NB4 (cell line): Measurements from ENCODE around the gene CAMK2G.

Experiments
- DNase-seq: peaks from one replicate; pipeline ENCODE4 v3.0.0; 2010; ENCODE audit warnings: low read depth
- H3K4me3 ChIP-seq: one replicate; pipeline ENCODE4 v1.5.1; 2011; ENCODE audit warnings: mild to moderate bottlenecking, low read depth, low read length, moderate library complexity
- MAX ChIP-seq: IDR thresholded peaks from 2 replicates; pipeline ENCODE4 v1.6.1; 2011; ENCODE audit warnings: low read depth, low read length
- MYC ChIP-seq: IDR thresholded peaks from 2 replicates; pipeline ENCODE4 v1.6.1; 2011; ENCODE audit warnings: low read depth, low read length
- POLR2A ChIP-seq: IDR thresholded peaks from 2 replicates; pipeline ENCODE4 v1.6.1; 2011; ENCODE audit warnings: mild to moderate bottlenecking; ENCODE audit not compliant: insufficient read length; ENCODE audit errors: extremely low read depth
- TF ChIP-seq, protein P1 (sequence below): IDR thresholded peaks from one replicate; pipeline ENCODE4 v1.5.1; 2012; ENCODE audit warnings: low read depth, low read length

CAMK2G gene

GRCh38 chr10:73865107-73865458 lies 9.3 kb downstream of the CAMK2G start:
- no peak for DNase-seq
- TF ChIP-seq MYC = no peak
- TF ChIP-seq, protein P1, sequence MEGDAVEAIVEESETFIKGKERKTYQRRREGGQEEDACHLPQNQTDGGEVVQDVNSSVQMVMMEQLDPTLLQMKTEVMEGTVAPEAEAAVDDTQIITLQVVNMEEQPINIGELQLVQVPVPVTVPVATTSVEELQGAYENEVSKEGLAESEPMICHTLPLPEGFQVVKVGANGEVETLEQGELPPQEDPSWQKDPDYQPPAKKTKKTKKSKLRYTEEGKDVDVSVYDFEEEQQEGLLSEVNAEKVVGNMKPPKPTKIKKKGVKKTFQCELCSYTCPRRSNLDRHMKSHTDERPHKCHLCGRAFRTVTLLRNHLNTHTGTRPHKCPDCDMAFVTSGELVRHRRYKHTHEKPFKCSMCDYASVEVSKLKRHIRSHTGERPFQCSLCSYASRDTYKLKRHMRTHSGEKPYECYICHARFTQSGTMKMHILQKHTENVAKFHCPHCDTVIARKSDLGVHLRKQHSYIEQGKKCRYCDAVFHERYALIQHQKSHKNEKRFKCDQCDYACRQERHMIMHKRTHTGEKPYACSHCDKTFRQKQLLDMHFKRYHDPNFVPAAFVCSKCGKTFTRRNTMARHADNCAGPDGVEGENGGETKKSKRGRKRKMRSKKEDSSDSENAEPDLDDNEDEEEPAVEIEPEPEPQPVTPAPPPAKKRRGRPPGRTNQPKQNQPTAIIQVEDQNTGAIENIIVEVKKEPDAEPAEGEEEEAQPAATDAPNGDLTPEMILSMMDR = no peak
- TF ChIP-seq POLR2A = no peak
- no peak for TF ChIP-seq MAX
- H3K4me3 ChIP-seq = no peak overlapping the region

DNA sequence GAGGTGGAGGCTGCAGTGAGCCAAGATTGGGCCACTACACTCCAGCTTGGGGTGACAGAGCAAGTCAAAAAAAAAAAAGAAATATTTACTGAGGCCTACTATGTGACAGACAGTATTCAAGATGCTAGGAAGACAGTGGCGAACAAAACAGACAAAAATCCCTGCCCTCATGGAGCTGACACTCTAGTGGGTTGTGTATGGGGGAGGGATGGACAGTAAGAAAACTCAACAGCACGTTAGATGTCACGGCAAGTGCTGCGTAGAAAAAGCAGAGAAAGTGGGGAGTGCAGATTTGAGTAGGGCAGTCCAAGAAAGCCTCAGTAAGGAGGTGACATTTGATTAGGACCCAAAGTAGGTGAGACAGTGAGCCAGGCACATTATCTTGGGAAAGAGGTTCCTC lies 10.1 kb downstream of the CAMK2G start:
- no peak for TF ChIP-seq MYC
- TF ChIP-seq, protein P1 = no peak
- TF ChIP-seq POLR2A = no peak
- no peak for TF ChIP-seq MAX
- H3K4me3 ChIP-seq = no peak overlapping the region
- no peak for DNase-seq

GRCh38 chr10:73863039-73863817 lies 11.1 kb downstream of the CAMK2G start:
- DNase-seq = no peak
- TF ChIP-seq POLR2A (no peak), MYC (no peak), MAX (no peak)
- TF ChIP-seq, protein P1 = no peak
- H3K4me3 ChIP-seq = no peak overlapping the region

DNA sequence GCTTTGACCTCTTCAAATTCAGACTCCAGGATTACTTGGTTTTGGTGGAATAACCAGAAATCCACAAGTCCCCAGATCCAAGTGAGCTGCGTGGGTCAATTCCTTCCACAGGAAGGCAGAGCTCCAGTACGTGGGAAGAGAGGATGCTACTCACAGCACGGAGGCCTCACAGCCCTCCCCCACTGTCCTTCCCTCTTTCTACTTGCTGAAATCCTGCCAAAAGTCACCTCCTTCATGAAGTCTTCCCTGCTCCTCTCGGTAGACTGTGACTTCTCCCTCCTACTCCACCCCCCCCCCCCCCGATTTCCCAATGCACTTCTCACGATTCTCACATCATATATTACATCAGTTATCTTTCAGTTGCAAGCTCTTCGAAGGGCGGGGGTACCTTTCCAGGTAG lies 12.3 kb downstream of the CAMK2G start:
- H3K4me3 ChIP-seq = no peak overlapping the region
- TF ChIP-seq POLR2A (no peak), MYC (no peak), MAX (no peak)
- TF ChIP-seq, protein P1 = no peak

DNA sequence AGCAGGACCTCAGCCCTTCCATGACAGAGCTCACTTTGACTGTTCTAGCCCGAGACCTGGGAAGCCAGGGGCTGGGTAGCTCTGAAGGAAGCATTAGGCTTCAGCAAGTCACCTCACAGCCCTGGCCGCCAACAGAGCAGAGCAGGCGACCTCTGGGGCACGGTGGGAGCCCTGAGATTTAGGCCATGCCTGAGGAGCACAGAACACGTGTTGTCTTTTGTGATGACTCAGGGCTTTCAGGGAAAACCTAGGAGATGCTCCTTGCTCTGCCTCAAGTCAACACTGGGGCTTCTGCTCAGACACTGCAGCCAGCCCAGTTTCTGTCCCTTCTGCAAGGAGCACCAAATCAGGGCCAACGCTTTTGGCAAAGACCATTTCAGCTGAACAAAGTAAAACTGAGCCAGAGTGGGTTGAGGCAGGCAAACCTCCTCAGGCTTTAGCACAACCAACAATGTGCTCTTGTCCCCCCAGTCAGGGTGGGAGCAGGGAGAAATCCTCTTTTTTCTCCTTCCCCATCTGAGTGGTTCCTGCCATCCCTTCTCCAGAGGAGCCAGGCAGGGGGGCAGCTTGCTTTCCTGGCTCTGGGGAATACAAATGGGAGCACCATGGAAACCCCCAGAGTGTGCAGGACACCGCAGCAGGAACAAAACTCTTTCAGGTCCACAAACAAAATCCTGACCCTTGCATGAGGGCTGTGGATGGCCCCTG lies 14.4 kb downstream of the CAMK2G start:
- H3K4me3 ChIP-seq = no peak overlapping the region
- DNase-seq = no peak

More for the DNA sequence above, 12.3 kb downstream of the CAMK2G start:
- no peak for DNase-seq

More for the DNA sequence above, 14.4 kb downstream of the CAMK2G start:
- TF ChIP-seq, protein P1 = no peak
